ENCODE measurements around the gene MUC22.
"Not testable (repeated sequence)": the region's sequence is repeated elsewhere in the genome, so short reads cannot be mapped to it uniquely, and the experiment has no call there.

The MUC22 gene

DNA sequence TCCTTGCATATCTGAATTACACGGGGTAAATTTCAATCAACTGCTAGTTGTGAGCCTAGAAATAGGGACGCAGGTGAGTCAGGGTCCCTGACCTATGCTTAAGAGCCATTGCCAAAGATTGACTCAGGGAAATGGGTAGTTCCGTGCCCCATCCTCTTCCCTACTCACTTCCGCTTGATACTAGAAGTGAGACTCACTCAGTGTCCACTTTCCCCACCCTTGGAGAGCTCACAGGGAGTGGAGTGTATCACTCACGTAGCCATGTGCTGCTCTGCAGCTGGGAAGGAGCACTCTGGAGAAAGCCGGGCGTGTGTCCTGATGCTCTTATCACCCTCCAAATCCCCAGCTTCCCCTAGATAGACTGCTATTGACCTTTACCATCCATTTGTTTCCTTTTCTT, 543 bp upstream of the MUC22 start:
- no peaks in the 10 kb centered on the region for H3K27me3 ChIP-seq (ENCODE audit: control insufficient read depth, insufficient read depth, low read length, poor library complexity, severe bottlenecking)
- H3K4me1 ChIP-seq (ENCODE audit: control insufficient read depth, insufficient read depth, low read length), result no peaks in the 10 kb centered on the region
- 93 to 95% methylated on average over 7 of the region's 7 CpGs for WGBS, 2 experiments
- no peaks in the 10 kb centered on the region for H3K36me3 ChIP-seq (ENCODE audit: control insufficient read depth, insufficient read depth, low read length)
- H3K27ac ChIP-seq (ENCODE audit: insufficient read depth, low read depth, low read length, poor library complexity, severe bottlenecking), result no peak overlapping the region
- no peaks in the 10 kb centered on the region for H3K9me3 ChIP-seq (ENCODE audit: control insufficient read depth, low read length)
- H3K4me3 ChIP-seq (ENCODE audit: insufficient read depth, low read depth, low read length), result no peak overlapping the region

DNA sequence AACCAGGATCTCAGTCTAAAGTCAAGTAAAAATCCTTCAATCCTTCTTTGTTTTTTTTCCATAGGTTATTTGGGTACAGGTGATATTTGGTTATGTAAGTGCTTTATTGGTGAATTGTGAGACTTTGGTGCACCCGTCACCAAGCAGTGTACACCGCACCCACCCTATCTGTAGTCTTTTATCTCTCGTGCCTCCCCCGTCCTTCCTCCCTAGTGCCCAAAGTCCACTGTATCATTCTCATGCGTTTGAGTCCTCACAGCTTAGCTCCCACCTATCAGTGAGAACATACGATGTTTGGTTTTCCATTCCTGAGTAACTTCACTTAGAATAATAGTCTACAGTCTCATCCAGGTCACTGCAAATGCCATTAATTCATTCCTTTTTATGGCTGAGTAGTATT, 879 bp downstream of the MUC22 start:
- Histone ChIP-seq H3K36me3 (ENCODE audit: control insufficient read depth, insufficient read depth, low read length) (no peaks in the 10 kb centered on the region), H3K4me1 (ENCODE audit: control insufficient read depth, insufficient read depth, low read length) (no peaks in the 10 kb centered on the region), H3K27ac (ENCODE audit: insufficient read depth, low read depth, low read length, poor library complexity, severe bottlenecking) (no peak overlapping the region), H3K9me3 (ENCODE audit: control insufficient read depth, low read length) (no peaks in the 10 kb centered on the region), H3K4me3 (ENCODE audit: insufficient read depth, low read depth, low read length) (no peak overlapping the region), H3K27me3 (ENCODE audit: control insufficient read depth, insufficient read depth, low read length, poor library complexity, severe bottlenecking) (no peaks in the 10 kb centered on the region)
- 76 to 77% methylated on average over 6 of the region's 6 CpGs for WGBS, 2 experiments

DNA sequence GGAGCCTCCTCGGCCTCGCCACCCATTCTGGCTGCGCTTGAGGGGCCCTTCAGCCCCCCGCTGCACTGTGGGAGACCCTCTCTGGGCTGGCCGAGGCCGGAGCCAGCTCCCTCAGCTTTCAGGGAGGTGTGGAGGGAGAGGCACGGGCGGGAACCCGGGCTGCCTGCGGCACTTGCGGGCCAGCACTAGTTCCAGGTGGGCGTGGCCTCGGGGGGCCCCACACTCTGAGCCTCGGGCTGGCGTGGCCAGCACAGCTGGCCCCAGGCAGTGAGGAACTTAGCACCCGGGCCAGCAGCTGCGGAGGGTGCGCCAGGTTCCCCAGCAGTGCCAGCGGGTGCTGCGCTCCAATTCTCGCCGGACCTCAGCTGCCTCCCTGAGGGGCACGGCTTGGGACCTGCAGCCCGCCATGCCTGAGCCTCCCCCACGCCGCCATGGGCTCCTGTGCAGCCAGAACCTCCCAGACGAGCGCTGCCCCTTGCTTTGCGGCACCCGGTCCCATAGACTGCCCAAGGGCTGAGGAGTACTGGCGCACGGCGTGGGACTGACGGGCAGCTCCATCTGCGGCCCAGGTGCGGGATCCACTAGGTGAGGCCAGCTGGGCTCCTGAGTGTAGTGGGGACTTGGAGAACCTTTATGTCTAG, 6.5 kb downstream of the MUC22 start:
- Histone ChIP-seq H3K36me3 (ENCODE audit: control insufficient read depth, insufficient read depth, low read length) (no peaks in the 10 kb centered on the region), H3K27ac (ENCODE audit: insufficient read depth, low read depth, low read length, poor library complexity, severe bottlenecking) (no peak overlapping the region)
- WGBS, 2 experiments, result 90 to 93% methylated on average over 36 of the region's 36 CpGs

DNA sequence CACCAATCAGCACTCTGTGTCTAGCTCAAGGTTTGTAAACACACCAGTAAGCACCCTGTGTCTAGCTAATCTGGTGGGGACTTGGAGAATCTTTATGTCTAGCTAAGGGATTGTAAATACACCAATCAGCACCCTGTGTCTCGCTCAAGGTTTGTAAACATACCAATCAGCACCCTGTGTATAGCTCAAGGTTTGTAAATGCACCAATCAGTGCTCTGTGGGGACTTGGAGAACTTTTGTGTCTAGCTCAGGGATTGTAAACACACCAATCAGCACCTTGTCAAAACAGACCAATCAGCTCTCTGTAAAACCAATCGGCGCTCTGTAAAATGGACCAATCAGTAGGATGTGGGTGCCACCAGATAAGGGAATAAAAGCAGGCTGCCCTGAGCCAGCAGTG, 7.2 kb downstream of the MUC22 start:
- WGBS, 2 experiments, result 76 to 84% methylated on average over 3 of the region's 3 CpGs
- not testable (repeated sequence) for H3K36me3 ChIP-seq (ENCODE audit: control insufficient read depth, insufficient read depth, low read length)

More for the DNA sequence above, 6.5 kb downstream of the MUC22 start:
- no peak overlapping the region for H3K4me3 ChIP-seq (ENCODE audit: insufficient read depth, low read depth, low read length)
- H3K27me3 ChIP-seq (ENCODE audit: control insufficient read depth, insufficient read depth, low read length, poor library complexity, severe bottlenecking), result no peaks in the 10 kb centered on the region
- H3K9me3 ChIP-seq (ENCODE audit: control insufficient read depth, low read length), result no peaks in the 10 kb centered on the region
- no peaks in the 10 kb centered on the region for H3K4me1 ChIP-seq (ENCODE audit: control insufficient read depth, insufficient read depth, low read length)

DNA sequence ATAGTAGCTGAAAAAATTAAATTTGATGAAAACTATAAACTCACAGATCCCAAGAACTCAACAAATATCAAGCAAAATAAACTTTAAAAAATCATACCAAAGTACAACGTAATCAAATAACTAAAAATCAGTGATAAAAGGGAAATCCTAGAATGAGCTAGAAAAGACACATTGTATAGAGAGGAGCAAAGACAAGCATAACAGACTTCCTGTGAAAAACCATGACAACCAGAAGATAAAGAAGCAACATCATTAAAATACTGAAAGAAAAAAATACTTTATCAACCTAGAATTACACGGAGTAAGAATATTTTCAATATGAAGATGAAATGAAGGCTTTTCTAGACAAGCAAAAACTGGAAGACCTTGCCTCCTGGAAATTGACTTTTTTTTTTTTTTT, 9.8 kb downstream of the MUC22 start:
- Histone ChIP-seq H3K27me3 (ENCODE audit: control insufficient read depth, insufficient read depth, low read length, poor library complexity, severe bottlenecking) (no peaks in the 10 kb centered on the region), H3K36me3 (ENCODE audit: control insufficient read depth, insufficient read depth, low read length) (no peaks in the 10 kb centered on the region), H3K9me3 (ENCODE audit: control insufficient read depth, low read length) (no peaks in the 10 kb centered on the region), H3K4me1 (ENCODE audit: control insufficient read depth, insufficient read depth, low read length) (no peaks in the 10 kb centered on the region), H3K27ac (ENCODE audit: insufficient read depth, low read depth, low read length, poor library complexity, severe bottlenecking) (no peak overlapping the region), H3K4me3 (ENCODE audit: insufficient read depth, low read depth, low read length) (no peak overlapping the region)
- WGBS, 2 experiments, result 86 to 100% methylated on average over 2 of the region's 2 CpGs

More for the DNA sequence above, 7.2 kb downstream of the MUC22 start:
- not testable (repeated sequence) for H3K4me1 ChIP-seq (ENCODE audit: control insufficient read depth, insufficient read depth, low read length); H3K9me3 ChIP-seq (ENCODE audit: control insufficient read depth, low read length); H3K27ac ChIP-seq (ENCODE audit: insufficient read depth, low read depth, low read length, poor library complexity, severe bottlenecking); H3K27me3 ChIP-seq (ENCODE audit: control insufficient read depth, insufficient read depth, low read length, poor library complexity, severe bottlenecking); H3K4me3 ChIP-seq (ENCODE audit: insufficient read depth, low read depth, low read length)

DNA sequence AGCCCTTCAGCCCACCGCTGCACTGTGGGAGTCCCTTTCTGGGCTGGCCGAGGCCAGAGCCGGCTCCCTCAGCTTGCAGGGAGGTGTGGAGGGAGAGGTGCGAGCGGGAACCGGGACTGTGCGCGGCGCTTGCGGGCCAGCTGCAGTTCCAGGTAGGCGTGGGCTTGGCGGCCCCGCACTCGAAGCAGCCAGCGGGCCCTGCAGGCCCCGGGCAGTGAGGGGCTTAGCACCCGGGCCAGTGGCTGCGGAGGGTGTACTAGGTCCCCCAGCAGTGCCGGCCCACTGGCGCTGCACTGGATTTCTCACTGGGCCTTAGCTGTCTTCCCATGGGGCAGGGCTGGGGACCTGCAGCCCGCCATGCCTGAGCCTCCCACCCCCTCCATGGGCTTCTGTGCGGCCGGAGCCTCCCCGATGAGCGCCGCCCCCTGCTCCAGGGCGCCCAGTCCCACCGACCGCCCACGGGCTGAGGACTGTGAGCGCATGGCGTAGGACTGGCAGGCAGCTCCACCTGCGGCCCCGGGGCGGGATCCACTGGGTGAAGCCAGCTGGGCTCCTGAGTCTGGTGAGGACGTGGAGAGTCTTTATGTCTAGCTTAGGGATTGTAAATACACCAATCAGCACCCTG, 10.5 kb downstream of the MUC22 start:
- not testable (repeated sequence) for H3K4me3 ChIP-seq (ENCODE audit: insufficient read depth, low read depth, low read length); H3K27me3 ChIP-seq (ENCODE audit: control insufficient read depth, insufficient read depth, low read length, poor library complexity, severe bottlenecking); H3K36me3 ChIP-seq (ENCODE audit: control insufficient read depth, insufficient read depth, low read length); H3K4me1 ChIP-seq (ENCODE audit: control insufficient read depth, insufficient read depth, low read length); H3K27ac ChIP-seq (ENCODE audit: insufficient read depth, low read depth, low read length, poor library complexity, severe bottlenecking); H3K9me3 ChIP-seq (ENCODE audit: control insufficient read depth, low read length)
- 90 to 93% methylated on average over 36 of the region's 36 CpGs for WGBS, 2 experiments

DNA sequence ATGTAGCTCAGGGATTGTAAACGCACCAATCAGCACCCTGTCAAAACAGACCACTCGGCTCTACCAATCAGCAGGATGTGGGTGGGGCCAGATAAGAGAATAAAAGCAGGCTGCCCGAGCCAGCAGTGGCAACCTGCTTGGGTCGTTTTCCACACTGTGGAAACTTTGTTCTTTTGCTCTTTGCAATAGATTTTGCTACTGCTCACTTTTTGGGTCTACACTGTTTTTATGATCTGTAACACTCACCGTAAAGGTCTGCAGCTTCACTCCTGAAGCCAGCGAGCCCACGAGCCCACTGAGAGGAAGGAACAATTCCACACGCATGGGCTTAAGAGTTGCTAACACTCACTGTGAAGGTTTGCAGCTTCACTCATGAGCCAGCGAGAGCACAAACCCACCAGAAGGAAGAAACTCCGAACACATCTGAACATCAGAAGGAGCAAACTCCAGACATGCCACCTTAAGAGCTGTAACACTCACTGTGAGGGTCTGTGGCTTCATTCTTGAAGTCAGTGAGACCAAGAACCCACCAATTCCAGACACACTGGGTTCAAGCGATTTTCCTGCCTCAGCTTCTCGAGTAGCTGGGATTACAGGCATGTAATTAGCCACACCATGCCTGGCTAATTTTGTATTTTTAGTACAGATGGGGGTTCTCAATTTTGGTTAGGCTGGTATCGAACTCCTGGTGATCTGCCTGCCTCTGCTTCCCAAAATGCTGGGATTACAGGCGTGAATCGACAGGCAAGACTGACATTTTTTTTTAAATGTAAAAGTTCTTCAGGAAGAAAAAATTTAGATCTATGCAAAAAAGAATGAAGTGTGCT, 11.6 kb downstream of the MUC22 start:
- H3K4me3 ChIP-seq (ENCODE audit: insufficient read depth, low read depth, low read length); H3K9me3 ChIP-seq (ENCODE audit: control insufficient read depth, low read length); H3K36me3 ChIP-seq (ENCODE audit: control insufficient read depth, insufficient read depth, low read length); H3K4me1 ChIP-seq (ENCODE audit: control insufficient read depth, insufficient read depth, low read length); H3K27ac ChIP-seq (ENCODE audit: insufficient read depth, low read depth, low read length, poor library complexity, severe bottlenecking); H3K27me3 ChIP-seq (ENCODE audit: control insufficient read depth, insufficient read depth, low read length, poor library complexity, severe bottlenecking): not testable (repeated sequence)
- WGBS, 2 experiments, result 89 to 92% methylated on average over 15 of the region's 15 CpGs

DNA sequence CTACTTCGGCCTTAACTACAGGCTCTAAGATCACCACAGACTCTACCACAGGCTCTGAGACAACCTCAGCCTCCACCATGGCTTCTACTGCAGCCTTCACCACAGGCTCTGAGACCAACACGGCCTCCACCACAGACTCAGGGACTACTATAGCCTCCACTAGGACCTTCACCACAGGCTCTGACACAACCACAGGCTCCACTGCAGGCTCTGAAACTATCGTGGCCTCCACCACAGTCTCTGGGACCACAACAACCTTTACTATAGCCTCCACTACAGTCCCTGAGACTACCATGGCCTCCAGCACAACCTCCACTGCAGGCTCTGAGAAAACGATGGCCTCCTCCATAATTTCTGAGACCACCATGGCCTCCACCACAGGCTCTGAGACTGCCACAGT, 15.3 kb downstream of the MUC22 start:
- H3K36me3 ChIP-seq (ENCODE audit: control insufficient read depth, insufficient read depth, low read length), result no peaks in the 10 kb centered on the region
- no peak overlapping the region for H3K27ac ChIP-seq (ENCODE audit: insufficient read depth, low read depth, low read length, poor library complexity, severe bottlenecking)
- H3K4me3 ChIP-seq (ENCODE audit: insufficient read depth, low read depth, low read length), result no peak overlapping the region
- 90 to 91% methylated on average over 4 of the region's 4 CpGs for WGBS, 2 experiments
- H3K27me3 ChIP-seq (ENCODE audit: control insufficient read depth, insufficient read depth, low read length, poor library complexity, severe bottlenecking), result no peaks in the 10 kb centered on the region
- no peaks in the 10 kb centered on the region for H3K9me3 ChIP-seq (ENCODE audit: control insufficient read depth, low read length)
- H3K4me1 ChIP-seq (ENCODE audit: control insufficient read depth, insufficient read depth, low read length), result no peaks in the 10 kb centered on the region

DNA sequence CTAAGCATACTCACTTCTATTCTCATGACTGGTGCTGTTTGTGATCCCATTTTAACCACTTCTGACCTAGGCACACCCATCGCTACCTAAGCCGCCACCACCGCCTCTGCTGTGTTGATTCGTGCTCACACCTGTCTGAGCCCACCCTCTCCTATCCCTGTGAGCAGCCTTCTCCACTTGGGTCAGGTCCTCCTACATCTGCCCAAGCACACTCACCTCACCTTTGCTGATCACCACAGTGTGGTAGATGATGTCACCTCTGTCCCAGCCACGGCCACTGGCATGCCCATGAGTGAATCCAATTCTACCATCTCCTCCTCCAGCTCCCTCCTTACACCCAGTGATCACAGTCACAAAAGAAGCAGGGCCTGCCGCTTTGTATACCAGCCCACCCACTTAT, 20.8 kb downstream of the MUC22 start:
- WGBS, 2 experiments, result 89 to 94% methylated on average over 6 of the region's 6 CpGs
- H3K27me3 ChIP-seq (ENCODE audit: control insufficient read depth, insufficient read depth, low read length, poor library complexity, severe bottlenecking), result no peaks in the 10 kb centered on the region
- no peaks in the 10 kb centered on the region for H3K4me1 ChIP-seq (ENCODE audit: control insufficient read depth, insufficient read depth, low read length)
- no peak overlapping the region for H3K4me3 ChIP-seq (ENCODE audit: insufficient read depth, low read depth, low read length)
- no peaks in the 10 kb centered on the region for H3K9me3 ChIP-seq (ENCODE audit: control insufficient read depth, low read length)
- H3K36me3 ChIP-seq (ENCODE audit: control insufficient read depth, insufficient read depth, low read length), result no peaks in the 10 kb centered on the region
- no peak overlapping the region for H3K27ac ChIP-seq (ENCODE audit: insufficient read depth, low read depth, low read length, poor library complexity, severe bottlenecking)

DNA sequence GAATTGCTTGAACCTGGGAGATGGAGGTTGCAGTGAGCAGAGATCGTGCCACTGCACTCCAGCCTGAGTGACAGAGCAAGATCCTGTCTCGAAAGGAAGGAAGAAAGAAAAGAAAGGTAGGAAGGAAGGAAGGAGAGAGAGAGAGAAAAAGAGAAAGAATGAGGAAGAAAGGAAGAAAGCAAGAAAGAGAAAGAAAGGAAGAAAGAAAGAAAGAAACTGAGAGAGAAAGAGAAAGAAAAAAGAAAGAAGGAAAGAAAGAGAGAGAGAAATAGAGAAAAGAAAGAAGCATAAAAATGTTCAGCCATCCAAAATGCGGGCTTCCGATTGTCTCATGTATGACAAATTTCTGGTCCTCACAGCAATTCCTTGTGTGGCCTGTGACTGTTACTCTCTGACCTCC, 22.8 kb downstream of the MUC22 start:
- Histone ChIP-seq H3K27me3 (ENCODE audit: control insufficient read depth, insufficient read depth, low read length, poor library complexity, severe bottlenecking) (no peaks in the 10 kb centered on the region), H3K4me1 (ENCODE audit: control insufficient read depth, insufficient read depth, low read length) (no peaks in the 10 kb centered on the region), H3K9me3 (ENCODE audit: control insufficient read depth, low read length) (no peaks in the 10 kb centered on the region), H3K36me3 (ENCODE audit: control insufficient read depth, insufficient read depth, low read length) (no peaks in the 10 kb centered on the region), H3K4me3 (ENCODE audit: insufficient read depth, low read depth, low read length) (no peak overlapping the region), H3K27ac (ENCODE audit: insufficient read depth, low read depth, low read length, poor library complexity, severe bottlenecking) (no peak overlapping the region)
- WGBS, 2 experiments, result 92 to 95% methylated on average over 4 of the region's 4 CpGs

All from ectodermal cell (in vitro differentiated cells).